ENCODE data around the gene ATF7IP2. TPM values are rescaled to one million over a fixed set of nuclear protein-coding genes. Genes with fewer than 3 reads are reported as not detected.

Gene ATF7IP2
- total and polyA plus RNA-seq, 9 of the 15 experiments (the other 6 are each of a cell fraction or from before 2014, with no cell fraction given) = 131 to 515 (median 196) TPM

GRCh38 chr16:10356870-10357842 lies 28.7 kb upstream of the ATF7IP2 start:
- Histone ChIP-seq H3K9me1 (ENCODE audit: control insufficient read depth, insufficient read depth, low read length) (no peaks in the 10 kb centered on the region), H3K4me2 (ENCODE audit: insufficient read depth, low read length) (peak overlapping the region; percentile 47), H3K9me3 (replicated peaks; ENCODE audit: control insufficient read depth, insufficient read depth, low read depth, low read length) (peaks cover 40% of the 10 kb centered on the region), H3K36me3 (ENCODE audit: control insufficient read depth, insufficient read depth, low read length) (no peaks in the 10 kb centered on the region; the same call in 2 of the 3 replicates), H3K4me1 (replicated peaks in 1 of 2; ENCODE audit: control insufficient read depth in 2 of 2, insufficient read depth in 2 of 2, low read length in 2 of 2) (peaks cover 11 to 36% of the 10 kb centered on the region in 2 experiments), H2AFZ (ENCODE audit: low read depth, low read length) (peak overlapping the region; percentile 86), H3K9ac (ENCODE audit: insufficient read depth in 1 of 2, low read depth in 2 of 2, low read length in 2 of 2) (peak overlapping the region in 1 of 2 experiments; percentile 42; a peak in 2 of 4 replicates), H4K20me1 (replicated peaks; ENCODE audit: control insufficient read depth, insufficient read depth, low read length) (no peaks in the 10 kb centered on the region), H3K27ac (ENCODE audit: extremely low read depth, low read depth, low read length) (peak overlapping the region; percentile 79), H3K79me2 (ENCODE audit: control insufficient read depth, insufficient read depth, low read length) (no peaks in the 10 kb centered on the region), H3K4me3 (no peak overlapping the region), H3K27me3 (ENCODE audit: control insufficient read depth in 2 of 2, insufficient read depth in 2 of 2, low read length in 2 of 2) (no peaks in the 10 kb centered on the region)
- no TSS peak for BruUV-seq (replicated peaks)
- ChIA-PET POLR2A (no interaction called here), CTCF (ENCODE audit: low intra/inter-chr PET ratio) (interaction anchor here (0.6 kb wide), 1 partner anchor 310 kb away, joined by 5 read pairs; no protein-coding TSS in a partner anchor)
- intact Hi-C loops (cut with micrococcal nuclease) = no loop called here
- in situ Hi-C loops (cut with MboI) = no loop called here
- 25% methylated on average over 11 of the region's 11 CpGs for WGBS (ENCODE audit: insufficient coverage, low coverage, missing lambda C conversion rate)
- DNase-seq (ENCODE audit: extremely low read depth in 1 of 4, low spot score in 3 of 4) = peak in 3 of 4 experiments; percentile 9 to 85 (median 60)
- peak; percentile 82 for ATAC-seq
- FAIRE-seq = peak; percentile 90
- TF ChIP-seq POU5F1 (IDR thresholded peaks at IDR 0.05; ENCODE audit: borderline replicate concordance, low read depth, low read length, partially characterized antibody) (no peak), ESRRA (IDR thresholded peaks at IDR 0.05; ENCODE audit: borderline replicate concordance, low read depth) (no peak), PRPF4 (IDR thresholded peaks at IDR 0.05; ENCODE audit: insufficient read depth, low read depth, low read length, poor library complexity, severe bottlenecking) (no peak), DIDO1 (tag; IDR thresholded peaks at IDR 0.05; ENCODE audit: low read depth) (no peak), ZBTB2 (IDR thresholded peaks at IDR 0.05) (no peak), ZNF699 (CRISPR knock-in tag; IDR thresholded peaks at IDR 0.05; ENCODE audit: insufficient replicate concordance) (no peak), POLR2G (IDR thresholded peaks at IDR 0.05; ENCODE audit: low read depth, low read length) (no peak), MNT (conservative IDR thresholded peaks at IDR 0.05) (no peak), SMAD1 (IDR thresholded peaks at IDR 0.05; ENCODE audit: low read depth, low read length, partially characterized antibody) (no peak), STAT5A (IDR thresholded peaks at IDR 0.05; ENCODE audit: borderline replicate concordance, low read length) (peak; percentile 53; the same call in 1 of the 2 replicates), ZNF592 (IDR thresholded peaks at IDR 0.05) (peak; percentile 77)
